GM19043 (cell line): Measurements from ENCODE around the gene ACTL10.

Experiments
- ATAC-seq: cut with Tn5 transposase; IDR thresholded peaks from one replicate; pipeline ENCODE4 v1.9.1; 2021; ENCODE audit warnings: low read depth; ENCODE audit not compliant: unreplicated experiment

The ACTL10 gene

GRCh38 chr20:33648396-33649004 is 18.2 kb upstream of the ACTL10 start:
- no peak for ATAC-seq

DNA sequence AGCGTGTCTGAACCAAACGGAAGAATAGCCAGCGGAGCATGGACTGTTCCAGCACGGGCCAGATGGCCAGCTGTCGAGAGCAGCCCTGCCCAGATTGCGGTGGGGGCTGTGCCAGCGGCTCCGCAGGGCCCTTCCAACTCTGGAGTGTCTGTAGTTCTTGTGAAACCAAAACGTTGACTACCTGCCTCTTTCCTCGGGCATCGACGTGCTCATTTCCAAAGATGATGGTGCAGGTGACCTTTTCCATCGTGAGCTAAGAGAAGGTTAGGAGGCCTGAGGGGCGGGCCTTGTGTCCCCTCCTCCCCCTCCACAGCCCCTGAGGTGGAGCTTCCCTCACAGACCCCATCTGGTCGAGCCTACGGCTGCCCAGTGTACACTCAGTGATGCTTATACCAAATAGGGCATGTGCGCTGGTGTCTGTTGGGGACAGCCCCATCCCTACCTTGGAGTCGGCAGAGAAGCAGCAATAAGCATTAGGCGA is 17.5 kb upstream of the ACTL10 start:
- no peak for ATAC-seq

- ATAC-seq, result no peak
These were observed 16.5 kb upstream of the ACTL10 start for GRCh38 chr20:33650111-33650752.

DNA sequence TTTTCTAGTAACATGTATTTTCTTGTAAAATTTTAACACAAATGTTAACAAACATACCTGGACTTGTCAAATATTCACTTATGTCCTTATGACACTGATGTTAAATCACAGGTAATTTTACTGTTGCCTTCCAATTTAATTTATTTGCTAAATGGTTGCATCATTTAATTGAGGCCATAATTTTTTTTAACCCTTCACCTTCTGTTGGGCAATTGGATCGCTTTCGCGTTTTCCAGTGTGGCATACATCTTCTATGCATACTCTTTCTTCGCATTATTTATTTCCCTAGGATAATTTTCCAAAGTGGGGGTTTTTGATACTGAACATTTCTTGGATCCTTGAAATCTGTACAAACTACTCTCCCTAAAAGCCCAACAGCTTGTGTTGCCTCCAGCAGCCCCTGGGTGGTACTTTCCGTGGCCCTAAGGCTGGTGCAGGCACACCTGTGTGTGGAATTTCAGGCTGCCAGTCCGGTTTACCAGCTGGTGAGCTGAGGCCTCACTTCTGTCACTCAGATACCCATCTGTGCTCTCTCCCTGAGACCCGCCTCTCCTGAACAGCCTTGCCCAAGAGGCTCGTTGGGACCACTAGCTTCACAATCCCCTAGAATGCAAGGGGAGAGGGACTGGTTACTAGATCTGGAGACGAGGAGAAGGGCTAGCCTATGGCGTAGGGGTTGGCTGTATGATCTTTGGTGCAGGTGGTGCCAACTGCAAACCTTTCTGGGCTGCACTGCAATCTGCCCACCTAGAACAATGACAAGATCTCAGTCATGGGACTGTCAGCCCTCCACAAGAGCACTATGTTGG is 15.8 kb upstream of the ACTL10 start:
- ATAC-seq, result no peak

- no peak for ATAC-seq
These were observed 15.1 kb upstream of the ACTL10 start for GRCh38 chr20:33651562-33652048.

DNA sequence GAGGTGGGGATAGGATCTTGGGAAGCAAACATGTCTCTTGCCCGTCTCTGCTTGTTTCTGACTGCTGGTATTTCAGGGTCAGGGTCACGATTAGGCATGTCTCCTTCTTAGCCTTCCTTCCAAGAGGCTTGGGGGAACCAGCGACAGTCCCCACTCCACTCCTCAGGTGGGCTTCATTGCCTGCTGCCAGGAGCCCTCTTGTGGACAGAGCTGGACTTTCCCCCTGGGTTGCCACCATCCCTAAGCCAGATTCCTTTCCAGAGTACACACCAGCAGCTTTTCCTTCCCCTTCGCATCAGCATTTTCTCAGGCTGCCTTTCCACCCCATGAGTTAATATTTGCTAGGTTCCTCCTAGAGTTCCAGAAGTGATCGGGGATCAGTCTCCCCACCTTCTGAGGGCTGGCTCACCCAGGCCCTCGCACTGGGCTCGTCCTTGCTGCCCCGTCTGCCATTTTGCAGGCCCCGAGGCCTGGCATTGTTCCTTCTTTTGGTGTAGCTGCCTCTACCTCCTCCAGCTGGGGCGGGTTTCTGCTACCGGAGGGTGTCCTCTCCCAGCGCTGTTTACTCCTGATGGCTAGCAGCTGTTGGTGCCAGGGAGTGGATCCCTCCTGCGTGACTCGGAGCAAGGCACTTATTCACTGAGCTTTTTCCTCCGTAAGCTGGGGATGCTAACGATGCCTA is 13.4 kb upstream of the ACTL10 start:
- ATAC-seq, result no peak

DNA sequence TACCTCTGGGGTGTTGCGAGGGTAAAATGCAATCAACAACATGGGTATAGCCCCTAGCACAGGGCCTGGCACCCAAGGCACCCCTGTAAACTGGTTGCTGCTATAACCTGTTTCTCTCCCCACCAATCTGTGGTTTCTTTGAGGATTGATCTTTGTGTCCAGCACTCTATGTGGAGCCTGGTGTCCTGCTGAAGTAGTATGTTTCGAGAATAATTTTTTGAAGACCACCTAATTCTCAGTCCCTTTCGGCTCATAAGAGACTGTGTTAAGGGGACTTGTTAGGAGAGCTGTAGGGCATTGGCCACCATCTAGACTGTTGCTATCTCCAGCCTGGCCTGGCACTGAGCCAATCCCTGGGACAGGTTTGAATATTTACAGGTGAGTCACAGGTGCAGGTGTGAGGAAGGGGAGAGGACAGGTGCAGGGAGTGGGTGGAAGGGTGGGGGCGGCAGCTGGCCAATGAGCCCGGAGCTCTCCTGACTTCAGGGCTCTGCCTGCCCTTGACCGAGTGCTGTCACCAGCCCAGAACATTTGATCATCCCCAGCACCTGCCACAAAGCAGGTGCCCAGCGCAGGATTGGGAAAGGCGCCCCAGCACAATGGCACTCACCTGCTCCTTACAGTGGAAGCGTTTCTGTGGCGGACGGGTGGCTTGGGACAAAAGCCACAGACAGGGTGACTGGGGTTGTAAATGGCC is 12.7 kb upstream of the ACTL10 start:
- ATAC-seq, result no peak

DNA sequence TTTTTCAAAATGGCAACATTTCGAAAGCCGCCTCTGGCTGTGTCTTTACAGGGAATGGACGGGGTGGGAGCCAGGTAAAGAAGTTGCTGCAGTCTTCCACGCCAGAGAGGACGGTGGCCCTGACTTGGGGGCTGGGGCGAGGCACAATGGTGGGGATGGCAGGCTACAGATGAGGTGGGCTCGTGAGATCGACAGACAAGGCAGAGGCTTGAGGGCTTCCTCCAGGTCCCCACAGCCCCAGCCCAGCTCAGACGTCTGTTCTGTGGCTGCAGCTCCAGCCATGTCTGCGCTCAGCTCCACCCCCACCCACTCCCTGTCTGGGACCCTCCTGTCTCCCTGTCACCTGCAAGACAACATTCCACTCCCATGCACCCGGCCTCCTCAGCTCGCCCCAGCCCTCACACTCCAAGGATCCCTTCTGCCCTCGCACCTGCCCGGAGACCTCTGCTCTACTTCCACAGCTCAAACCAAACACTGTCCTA is 12.0 kb upstream of the ACTL10 start:
- ATAC-seq, result no peak

- no peak for ATAC-seq
These were observed 11.6 kb upstream of the ACTL10 start for GRCh38 chr20:33655164-33655563.

- no peak for ATAC-seq
These were observed 10.5 kb upstream of the ACTL10 start for GRCh38 chr20:33656010-33656782.

DNA sequence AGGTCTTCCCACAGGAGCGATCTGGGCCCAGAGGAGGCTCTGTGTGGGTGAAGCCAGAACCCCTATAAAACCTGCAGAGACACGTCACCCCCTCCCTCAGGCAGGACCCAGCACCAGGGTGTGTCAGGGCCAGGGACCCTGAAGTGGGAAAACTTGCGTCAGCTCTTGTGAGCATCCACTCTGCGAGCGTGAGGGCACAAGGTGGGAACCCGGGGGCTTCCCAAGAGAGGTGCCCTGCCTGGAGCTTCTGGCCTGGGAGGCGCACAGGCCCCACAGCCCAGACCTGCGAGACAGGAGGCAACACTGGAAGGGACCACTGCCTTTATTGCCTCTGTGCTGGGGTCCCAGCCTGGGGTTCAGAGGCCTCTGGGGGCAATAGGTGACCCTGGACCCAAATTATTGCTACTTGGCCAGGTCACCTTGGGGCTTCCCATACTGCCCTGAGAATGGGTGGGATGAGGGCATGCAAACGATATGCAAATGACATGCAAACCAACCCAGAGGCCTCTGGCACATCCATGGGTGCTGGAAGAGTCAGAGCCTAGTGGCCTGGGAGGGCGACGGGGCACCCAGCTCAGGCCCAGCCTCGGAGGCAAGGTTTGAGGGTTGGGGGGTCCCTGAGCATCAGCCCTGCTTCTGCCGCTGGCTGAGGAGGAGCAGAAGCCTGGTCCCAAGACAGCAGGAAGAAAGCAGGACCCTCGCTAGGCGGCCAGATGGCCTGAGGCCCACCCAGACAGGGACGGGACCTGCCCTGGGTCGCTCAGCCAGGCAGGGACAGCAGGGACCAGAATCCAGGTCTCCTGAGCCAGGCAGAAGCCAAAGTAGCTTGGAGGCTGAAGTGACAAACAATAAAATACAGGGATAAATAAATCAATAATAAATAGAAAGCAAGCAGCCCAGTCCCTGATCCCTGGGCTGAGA is 9.7 kb upstream of the ACTL10 start:
- ATAC-seq, result no peak

- ATAC-seq, result no peak
These were observed 9.0 kb upstream of the ACTL10 start for GRCh38 chr20:33657704-33658095.

- no peak for ATAC-seq
These were observed 8.2 kb upstream of the ACTL10 start for GRCh38 chr20:33658510-33658909.

GRCh38 chr20:33658929-33659328 is 7.8 kb upstream of the ACTL10 start:
- no peak for ATAC-seq

DNA sequence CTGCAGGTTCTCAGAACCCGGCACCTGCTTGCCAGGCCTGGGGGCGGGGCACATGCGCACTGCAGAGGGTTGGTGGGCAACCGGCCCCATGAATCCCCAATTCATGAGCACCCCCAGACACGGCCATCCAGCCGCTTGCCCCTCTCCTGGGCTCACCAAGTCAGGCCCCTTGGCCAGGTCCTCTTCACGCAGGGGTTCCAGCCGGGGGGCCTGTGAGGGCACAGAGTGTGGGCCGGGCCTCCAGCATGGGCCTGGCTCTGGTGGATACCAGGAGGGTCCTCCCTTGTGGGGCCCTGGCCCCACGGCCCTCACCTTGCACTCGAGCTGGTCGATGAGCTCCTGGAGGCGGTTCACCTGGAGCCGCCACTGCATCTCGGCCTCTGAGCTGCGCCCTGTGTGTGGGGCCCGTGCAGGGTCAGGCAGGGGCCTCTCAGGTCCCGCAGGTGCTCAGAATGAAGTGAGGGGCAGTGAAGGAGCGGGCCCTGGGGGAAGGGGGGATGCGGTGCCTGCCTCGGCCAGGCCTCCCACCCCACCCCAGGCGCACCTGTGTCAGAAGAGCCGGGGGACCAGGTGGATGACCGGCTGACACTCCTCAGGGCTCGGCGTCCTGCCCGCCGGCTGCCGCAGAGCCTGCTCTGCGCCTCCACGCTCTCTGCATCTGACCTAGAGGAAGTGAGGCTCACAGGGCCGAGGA is 7.3 kb upstream of the ACTL10 start:
- no peak for ATAC-seq

GRCh38 chr20:33660035-33660684 is 6.6 kb upstream of the ACTL10 start:
- ATAC-seq, result no peak

GRCh38 chr20:33660685-33661058 is 6.1 kb upstream of the ACTL10 start:
- ATAC-seq, result no peak
